Tibial artery (tissue), 4 donors: Measurements from ENCODE around the gene CFAP90.
A peak's percentile ranks its signal among the peaks of the same experiment; 100 is the strongest.

Experiments
- DNase-seq, 2 donors: peaks; one replicate each; pipeline ENCODE4 v3.0.0-alpha.2; 2019
- H3K27ac ChIP-seq, 2 donors: fragments of 200-600 bp; sonication (generic) in 1 of 2; 1 replicate in 1 of 2; 2 replicates in 1 of 2; pipeline ENCODE4 v1.5.1; 2018 to 2019; ENCODE audit warnings: mild to moderate bottlenecking in 1 of 2
- H3K27me3 ChIP-seq, 2 donors: fragments of 200-600 bp; sonication (generic) in 1 of 2; one replicate each; pipeline versions ENCODE4 v1.5.1 to v1.6.0; 2016 to 2019
- H3K36me3 ChIP-seq, 3 donors: fragments of 200-600 bp; sonication (generic) in 2 of 3; one replicate each; pipeline ENCODE4 v1.5.1; 2016 to 2019; ENCODE audit warnings: mild to moderate bottlenecking in 2 of 3
- H3K4me1 ChIP-seq, 4 donors: fragments of 200-600 bp; sonication (generic) in 2 of 4; 1 replicate in 3 of 4; 2 replicates in 1 of 4; pipeline ENCODE4 v1.5.1; 2016 to 2019
- H3K4me3 ChIP-seq, 2 donors: fragments of 200-600 bp; sonication (generic) in 1 of 2; 1 replicate in 1 of 2; 2 replicates in 1 of 2; pipeline ENCODE4 v1.5.1; 2018 to 2019; ENCODE audit warnings: mild to moderate bottlenecking in 2 of 2
- H3K9me3 ChIP-seq, 3 donors: fragments of 200-600 bp; sonication (generic) in 1 of 3; one replicate each; pipeline ENCODE4 v1.5.1; 2016 to 2019
- CTCF ChIP-seq, 2 experiments: fragments of 200-600 bp in 1 of 2; fragments of 450-650 bp in 1 of 2; IDR thresholded peaks; one replicate each; pipeline ENCODE4 v1.5.1; 2017 to 2019; ENCODE audit warnings: antibody characterized with exemption in 2 of 2, mild to moderate bottlenecking in 1 of 2, moderate library complexity in 1 of 2
- intact Hi-C: fragments of 100-400 bp; cut with DNase I; formaldehyde crosslinking; loops from one replicate; pipeline ENCODE4 v1.15.0; 2023; ENCODE audit warnings: low total_unique reads

The CFAP90 gene

GRCh38 chr5:7856855-7857254 lies 5.9 kb upstream of the CFAP90 start:
- peaks cover 25 to 44% (median 26%) of the 10 kb centered on the region in 3 donors for H3K36me3 ChIP-seq
- no peak overlapping the region for H3K4me3 ChIP-seq
- no peak overlapping the region for H3K27ac ChIP-seq
- no peak for DNase-seq
- peaks cover 0 to 6% (median 0%) of the 10 kb centered on the region in 4 donors for H3K4me1 ChIP-seq
- no peaks in the 10 kb centered on the region for H3K9me3 ChIP-seq
- TF ChIP-seq CTCF (IDR thresholded peaks at IDR 0.05) = peak; percentile 26 to 38
- intact Hi-C loops = no loop called here
- H3K27me3 ChIP-seq = no peaks in the 10 kb centered on the region

- no peak for DNase-seq
- Histone ChIP-seq H3K4me3 (no peak overlapping the region), H3K27me3 (no peaks in the 10 kb centered on the region), H3K9me3 (no peaks in the 10 kb centered on the region), H3K36me3 (peaks cover 19 to 31% (median 19%) of the 10 kb centered on the region in 3 donors), H3K27ac (no peak overlapping the region), H3K4me1 (peaks cover 0 to 12% (median 4%) of the 10 kb centered on the region in 4 donors)
- TF ChIP-seq CTCF (IDR thresholded peaks at IDR 0.05) = no peak
- intact Hi-C loops = no loop called here
Observed at GRCh38 chr5:7855611-7856010, 4.7 kb upstream of the CFAP90 start.

- intact Hi-C loops = no loop called here
- Histone ChIP-seq H3K36me3 (peaks cover 0 to 7% (median under 1%) of the 10 kb centered on the region in 3 donors), H3K27ac (no peak overlapping the region), H3K4me3 (no peak overlapping the region), H3K4me1 (peaks cover 0 to 25% (median 17%) of the 10 kb centered on the region in 4 donors), H3K27me3 (peaks cover 0 to 20% of the 10 kb centered on the region in 2 donors), H3K9me3 (no peaks in the 10 kb centered on the region)
- no peak for TF ChIP-seq CTCF (IDR thresholded peaks at IDR 0.05)
- no peak for DNase-seq
Observed at GRCh38 chr5:7852988-7853387, 2.1 kb upstream of the CFAP90 start.

- Histone ChIP-seq H3K27me3 (peaks cover 0 to 23% of the 10 kb centered on the region in 2 donors), H3K27ac (no peak overlapping the region)
- no peak for DNase-seq
Observed at GRCh38 chr5:7852542-7852941, 1.6 kb upstream of the CFAP90 start.

GRCh38 chr5:7851617-7852289 lies 820 bp upstream of the CFAP90 start:
- intact Hi-C loops = no loop called here
- Histone ChIP-seq H3K4me3 (no peak overlapping the region), H3K4me1 (peaks cover 0 to 25% (median 17%) of the 10 kb centered on the region in 4 donors), H3K27ac (no peak overlapping the region), H3K36me3 (no peaks in the 10 kb centered on the region), H3K9me3 (no peaks in the 10 kb centered on the region), H3K27me3 (peaks cover 0 to 23% of the 10 kb centered on the region in 2 donors)
- no peak for TF ChIP-seq CTCF (IDR thresholded peaks at IDR 0.05)
- no peak for DNase-seq

More at GRCh38 chr5:7852542-7852941, 1.6 kb upstream of the CFAP90 start:
- intact Hi-C loops = no loop called here
- no peak for TF ChIP-seq CTCF (IDR thresholded peaks at IDR 0.05)
- Histone ChIP-seq H3K4me3 (no peak overlapping the region), H3K36me3 (peaks cover 0 to 3% (median 0%) of the 10 kb centered on the region in 3 donors), H3K9me3 (no peaks in the 10 kb centered on the region), H3K4me1 (peaks cover 0 to 25% (median 17%) of the 10 kb centered on the region in 4 donors)
